NK-92 (cell line): ENCODE data around the gene PDILT.

Experiments used
- DNase-seq: peaks from one replicate; lab custom pipeline; 2025; ENCODE audit not compliant: unreplicated experiment; lab: John Stamatoyannopoulos, UW

PDILT gene

DNA sequence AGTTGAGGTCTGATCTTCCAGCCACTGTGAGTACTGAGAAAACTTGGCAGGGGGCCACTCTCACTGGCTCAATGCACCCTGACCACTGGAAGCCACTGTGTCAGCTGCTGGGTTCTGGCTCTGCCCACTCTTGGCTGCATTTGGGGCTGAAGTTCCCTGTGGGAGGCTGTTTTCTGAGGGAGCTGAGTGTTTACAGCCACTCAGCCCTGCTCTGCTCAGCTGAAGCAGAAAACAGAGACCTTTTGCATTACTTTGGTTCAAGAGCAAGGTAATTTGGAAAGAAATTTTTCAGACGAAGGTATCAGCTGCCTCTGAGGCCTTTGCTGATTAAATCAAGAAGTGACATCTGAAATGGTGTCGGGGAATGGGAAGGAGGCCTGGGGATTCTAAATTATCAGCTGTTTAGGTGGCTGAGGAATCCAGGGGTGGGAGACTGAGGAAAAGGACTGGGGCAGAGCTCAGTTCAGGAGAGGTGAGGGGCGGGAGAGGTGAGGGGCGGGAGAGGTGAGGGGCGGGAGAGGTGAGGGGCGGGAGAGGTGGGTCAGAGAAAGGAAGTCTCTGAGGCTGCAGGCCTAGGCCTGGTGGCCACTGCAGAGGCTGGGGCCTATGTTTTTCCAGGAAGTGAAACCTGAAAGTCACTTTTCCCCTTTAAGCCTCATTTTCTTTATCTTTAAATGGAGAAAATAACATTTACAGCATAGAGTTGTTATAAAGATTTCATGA, 5.0 kb upstream of the PDILT start, which contains the start of gene ACSM5:
ACSM5 (plus strand) TSS at position 137 of the 723 bp plus-strand sequence. CDS start 1,951 bp downstream, outside the sequence.
- no peak for DNase-seq

DNA sequence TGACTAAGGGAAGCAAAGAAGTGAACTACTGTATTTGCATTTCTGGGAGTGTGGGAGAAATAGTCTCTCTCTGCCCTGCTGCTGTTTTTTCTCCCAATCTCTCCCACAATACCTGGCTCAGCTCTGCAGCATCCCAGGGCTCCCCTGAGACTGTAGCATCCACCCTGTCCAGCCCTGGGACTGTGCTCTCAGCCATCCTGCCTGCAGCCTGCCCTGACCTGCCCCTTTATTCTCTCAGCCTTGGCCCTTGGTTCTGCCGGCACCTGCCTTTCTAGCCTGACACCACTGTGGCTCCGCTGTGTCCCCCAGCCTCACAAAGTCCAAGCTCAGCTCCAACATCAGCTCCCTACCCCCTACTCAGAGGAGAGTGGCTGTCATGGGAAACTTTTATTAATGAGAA, 1.9 kb downstream of the PDILT start:
- no peak for DNase-seq

DNA sequence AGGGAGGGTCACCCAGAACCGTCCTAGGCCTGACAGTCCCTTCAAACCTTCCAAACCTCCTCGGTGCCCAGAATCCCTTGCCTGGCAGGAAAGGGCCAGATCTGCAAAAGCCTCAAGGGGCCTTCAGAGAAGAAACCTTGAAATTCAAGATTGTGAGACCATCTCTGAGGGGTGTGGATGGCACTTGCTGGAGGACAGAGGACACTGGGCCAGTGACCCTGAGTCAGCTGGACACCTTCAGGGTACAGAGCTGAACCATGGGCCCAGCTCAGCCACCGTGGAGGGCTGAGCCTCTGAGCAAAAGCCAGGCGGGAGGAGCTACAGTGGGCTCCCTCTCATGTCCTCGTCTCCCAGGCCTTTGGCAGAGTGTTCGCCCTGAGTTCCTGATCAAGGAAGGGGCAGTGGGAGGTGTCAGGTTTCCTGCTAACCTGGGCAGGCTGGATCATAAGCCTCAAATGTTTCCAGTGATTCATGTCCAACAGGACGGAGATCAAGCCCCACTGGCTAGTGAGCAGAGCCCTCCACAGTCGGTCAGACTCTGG, 3.0 kb downstream of the PDILT start:
- no peak for DNase-seq

DNA sequence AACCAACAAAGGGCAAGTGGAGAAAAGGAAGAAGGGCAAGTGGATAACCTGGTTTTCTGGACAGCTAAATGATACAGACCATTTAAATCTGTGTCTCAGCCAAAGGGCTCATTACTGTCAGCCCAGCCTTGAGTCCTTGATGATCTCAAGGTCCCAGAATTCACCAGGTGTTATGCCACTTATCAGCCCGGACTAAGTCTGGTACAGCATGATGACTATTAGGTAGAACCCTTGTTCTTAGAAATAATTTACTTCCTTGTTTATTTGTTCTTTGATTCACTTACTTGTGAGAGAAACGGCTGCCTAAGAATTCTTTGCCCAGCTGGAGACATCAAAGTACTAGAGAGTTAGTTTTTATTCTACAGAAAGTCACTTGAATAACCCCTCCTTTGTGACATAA, 3.5 kb downstream of the PDILT start:
- no peak for DNase-seq

DNA sequence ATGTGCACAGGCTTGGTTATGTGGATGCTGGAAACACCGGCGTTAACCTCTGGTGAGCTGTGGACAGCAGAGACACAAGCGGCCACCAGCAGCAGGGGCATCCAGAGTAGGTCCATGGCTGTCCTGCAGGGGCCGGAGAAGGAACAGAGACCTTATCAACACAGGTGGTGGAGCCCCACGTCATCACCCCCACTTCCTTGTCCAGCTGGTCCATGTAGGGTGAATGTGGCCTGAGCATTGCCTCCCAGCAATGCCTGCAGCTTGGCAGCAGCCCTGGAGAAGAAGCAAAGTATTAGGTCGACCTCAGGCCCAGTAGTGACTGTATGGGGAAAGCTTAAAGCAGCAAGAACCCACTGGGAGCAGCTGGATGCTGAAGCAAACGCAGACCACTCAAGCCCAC, 5.4 kb downstream of the PDILT start:
- DNase-seq: no peak

DNA sequence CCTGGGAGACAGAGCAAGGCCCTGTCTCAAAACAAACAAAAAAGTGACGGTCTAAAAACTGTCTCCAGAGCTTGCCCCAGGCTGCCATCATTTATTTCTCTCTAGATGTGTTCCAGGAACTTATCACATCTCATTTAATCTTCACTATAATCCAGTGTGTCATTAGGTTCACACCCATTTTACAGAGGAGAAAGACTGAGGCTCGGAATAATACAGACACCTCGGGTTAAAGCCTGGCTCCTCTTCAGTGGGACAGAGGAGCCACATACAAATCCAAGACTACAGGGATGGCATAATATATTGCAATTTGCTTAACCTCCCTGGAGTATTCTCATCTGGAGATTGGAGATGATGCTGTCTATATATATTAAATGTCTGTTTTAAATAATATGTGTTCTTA, 5.9 kb downstream of the PDILT start:
- DNase-seq: no peak

DNA sequence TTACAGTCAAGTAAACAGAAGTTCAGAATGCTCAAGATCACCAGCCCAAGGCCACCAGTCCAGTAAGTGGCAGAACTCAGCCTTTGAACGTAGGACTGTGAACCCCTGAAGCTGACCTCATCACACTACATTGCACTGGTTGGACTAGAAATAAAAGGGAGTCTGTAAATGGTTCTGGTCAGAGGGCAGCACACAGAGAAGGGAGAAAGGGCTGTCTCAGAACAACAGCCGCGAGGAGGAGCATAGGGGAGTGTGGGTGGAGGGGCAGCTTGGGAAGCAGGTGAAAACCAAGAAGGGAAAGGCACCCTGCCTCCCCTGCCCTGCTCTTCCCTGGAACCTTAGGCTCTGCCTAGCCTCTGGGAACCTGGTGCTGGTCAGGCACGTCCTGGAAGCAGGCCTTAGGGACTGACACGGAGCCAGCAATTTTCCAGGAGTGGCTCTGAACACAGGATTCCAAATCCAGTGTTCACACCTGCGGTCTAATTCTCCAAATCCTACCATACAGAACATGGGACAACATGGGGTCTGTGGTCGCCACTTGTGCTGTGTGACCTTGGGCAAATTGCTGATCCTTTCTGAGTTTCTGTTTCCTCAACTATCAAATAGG, 7.0 kb downstream of the PDILT start:
- no peak for DNase-seq

DNA sequence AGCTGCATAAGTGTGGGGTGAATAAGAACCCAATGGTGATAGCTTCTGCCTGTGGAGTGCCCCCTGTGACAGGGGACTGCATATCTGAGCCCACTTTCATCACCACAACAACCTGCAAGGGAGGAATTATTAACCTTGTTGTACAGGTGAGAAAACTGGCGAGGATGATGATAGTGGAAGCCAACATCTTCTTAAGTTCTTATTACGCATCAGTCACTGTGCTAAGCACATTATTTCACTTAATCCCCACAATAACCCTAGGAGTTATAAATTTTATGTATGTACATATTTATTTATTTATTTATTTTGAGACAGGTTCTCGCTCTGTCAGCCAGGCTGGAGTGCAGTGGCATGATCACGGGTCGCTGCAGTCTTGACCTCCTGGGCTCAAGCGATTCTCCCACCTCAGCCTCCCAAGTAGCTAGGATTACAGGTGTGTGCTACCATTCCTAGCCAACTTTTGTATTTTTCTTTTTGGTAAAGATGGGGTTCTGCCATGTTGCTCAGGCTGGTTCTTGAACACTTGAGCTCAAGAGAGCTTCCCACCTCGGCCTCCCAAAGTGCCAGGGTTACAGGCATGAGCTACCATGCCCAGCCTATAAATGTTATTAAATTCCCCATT, 7.6 kb downstream of the PDILT start:
- DNase-seq: no peak

DNA sequence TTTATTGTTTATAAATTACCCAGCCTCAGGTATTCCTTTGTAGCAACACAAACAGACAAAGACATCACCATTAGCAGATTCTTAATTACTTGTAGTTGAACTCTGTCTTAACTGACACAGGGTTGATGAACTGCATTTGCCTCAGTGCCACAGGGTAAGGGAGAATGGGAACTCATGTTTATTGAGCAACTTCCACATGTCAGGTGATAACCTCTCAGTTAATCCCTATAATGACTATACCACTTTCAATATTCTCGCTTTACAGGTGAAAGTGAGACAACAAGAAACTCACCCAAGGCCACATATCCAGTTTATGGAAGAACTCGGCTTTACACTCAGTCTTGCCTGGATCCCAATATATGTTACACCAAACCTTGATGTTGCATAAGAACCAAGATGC, 8.6 kb downstream of the PDILT start:
- DNase-seq: no peak

DNA sequence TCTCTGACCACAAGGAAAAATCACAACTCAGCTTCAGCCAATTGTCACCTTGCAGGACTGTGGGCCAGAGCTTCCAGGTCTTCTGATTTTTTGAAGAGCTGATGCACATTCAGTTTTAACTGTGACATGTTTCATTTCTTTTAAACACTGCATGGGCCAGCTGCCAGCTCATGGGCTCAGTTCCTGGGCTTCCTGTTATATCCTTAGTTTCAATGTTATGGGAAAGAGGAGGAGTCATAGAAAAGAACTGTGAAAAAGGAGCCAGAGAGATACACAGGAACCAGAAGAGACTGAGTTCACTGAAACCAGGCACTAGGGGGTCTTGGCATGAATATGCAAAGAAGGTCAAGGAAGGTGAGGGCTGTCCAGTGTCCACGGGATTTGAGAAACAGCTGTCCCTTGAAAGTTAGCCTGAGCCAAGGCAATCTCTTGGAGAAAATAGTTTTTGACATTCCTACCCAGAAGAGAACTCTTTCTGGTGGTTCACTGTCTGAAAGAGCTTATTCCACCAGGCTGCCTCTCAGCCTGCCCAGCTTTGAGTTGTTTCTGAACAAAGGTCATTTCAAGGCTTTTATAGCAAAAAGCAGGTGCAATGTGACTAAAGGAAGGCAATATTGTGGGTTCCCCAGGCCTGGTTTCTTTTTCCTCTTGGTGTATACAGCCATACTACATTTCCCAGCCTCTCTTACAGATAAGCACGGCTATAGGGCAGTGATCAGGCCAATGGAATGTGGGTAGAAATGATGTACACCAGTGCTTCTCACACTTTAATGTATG, 10.5 kb downstream of the PDILT start:
- DNase-seq: no peak

DNA sequence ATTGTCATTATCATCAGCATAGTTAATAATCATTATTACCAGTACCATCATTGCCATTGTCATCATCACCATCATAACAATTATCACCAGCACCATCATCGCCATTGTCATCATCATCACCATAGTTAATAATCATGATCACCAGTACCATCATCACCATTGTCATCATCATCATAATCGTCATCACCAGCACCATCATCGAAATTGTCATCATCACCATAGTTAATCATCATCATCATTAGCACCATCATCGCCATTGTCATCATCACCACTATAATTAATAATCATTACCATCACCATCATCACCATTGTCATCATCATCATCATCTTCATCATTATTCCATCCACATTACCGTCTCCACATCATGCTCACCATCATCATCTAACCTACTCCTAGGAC, 13.5 kb downstream of the PDILT start:
- no peak for DNase-seq

DNA sequence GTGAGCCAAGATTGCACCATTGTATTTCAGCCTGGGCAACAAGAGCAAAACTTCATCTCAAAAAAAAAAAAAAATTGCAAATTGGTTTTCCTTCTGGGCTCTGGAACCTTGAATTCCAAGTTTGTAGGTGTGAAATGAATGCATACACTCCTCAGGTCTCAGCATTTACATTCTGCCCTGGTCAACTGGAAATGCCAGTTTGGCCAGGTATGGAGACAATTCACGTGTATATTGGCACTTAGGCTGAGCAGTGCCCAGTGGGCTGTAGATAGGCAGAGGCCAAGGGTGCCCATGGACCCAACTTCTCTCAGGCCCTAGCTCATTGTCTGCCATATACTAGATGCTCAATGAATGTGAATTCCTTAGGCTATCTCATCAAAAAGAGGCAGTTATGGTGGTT, 15.7 kb downstream of the PDILT start:
- DNase-seq: no peak

DNA sequence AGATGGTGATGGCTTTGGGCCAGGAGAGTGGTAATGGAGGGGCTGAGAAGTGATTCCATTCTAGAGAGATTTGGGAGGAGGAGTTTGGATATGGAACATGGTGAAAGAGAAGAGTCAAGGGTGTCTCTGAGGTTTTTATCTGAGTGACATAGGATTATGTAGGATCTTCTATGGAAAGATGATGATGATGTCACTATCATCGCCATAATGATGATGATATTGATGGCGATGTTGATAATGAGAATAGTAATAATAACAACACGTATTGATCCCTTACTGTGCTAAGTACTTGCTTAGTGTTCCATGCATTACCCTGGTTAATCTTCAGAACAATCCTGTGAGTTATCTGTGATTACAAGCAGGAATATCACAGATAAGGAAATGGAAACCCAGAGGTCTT, 16.6 kb downstream of the PDILT start:
- DNase-seq: no peak

DNA sequence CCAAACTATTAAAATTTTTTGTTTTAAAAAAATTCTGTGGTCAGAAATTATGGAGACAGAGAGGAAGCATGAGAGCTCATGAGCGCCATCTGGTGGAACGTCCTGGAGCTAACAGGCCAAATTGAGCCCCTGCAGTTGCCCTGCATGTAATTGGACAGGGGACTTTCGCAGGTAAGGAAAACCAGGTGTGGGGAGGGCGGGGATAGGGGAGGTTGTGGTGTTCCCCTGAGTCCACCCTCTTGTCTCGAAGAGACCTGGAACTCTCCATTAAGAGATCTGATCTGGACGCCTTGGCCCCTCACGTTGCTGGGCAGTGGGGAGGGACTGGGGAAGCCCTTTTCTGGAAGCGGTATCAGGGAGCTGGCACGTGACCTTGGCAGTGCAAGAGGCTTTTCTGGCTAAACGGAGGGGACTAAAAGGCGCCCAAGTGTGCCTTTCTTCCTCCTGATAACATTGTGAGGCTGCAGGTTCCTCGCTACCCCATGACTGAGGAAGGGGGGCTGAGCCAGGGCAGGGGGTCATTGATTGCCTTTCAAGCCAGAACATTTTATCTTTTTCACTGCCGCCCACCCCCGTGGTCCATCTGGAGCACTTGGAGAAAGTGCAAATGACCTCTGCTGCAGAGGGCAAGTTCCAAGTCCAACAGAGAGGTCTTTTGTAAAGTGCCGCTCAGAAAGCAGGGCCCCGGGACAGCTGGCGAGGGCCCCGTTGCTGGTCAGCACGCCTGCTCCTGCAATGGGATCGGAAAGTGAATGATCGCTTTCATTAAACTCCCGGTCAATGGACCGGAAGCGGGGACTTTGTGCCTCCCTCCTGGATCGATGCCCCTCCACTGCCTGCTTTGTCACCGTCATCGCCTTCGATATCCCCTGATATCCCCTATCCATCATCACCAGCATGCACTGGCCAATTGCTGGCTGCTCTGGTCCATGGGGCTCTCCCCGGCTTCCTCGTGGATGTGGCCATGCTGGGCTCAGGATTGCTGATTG, 18.4 kb downstream of the PDILT start:
- no peak for DNase-seq

DNA sequence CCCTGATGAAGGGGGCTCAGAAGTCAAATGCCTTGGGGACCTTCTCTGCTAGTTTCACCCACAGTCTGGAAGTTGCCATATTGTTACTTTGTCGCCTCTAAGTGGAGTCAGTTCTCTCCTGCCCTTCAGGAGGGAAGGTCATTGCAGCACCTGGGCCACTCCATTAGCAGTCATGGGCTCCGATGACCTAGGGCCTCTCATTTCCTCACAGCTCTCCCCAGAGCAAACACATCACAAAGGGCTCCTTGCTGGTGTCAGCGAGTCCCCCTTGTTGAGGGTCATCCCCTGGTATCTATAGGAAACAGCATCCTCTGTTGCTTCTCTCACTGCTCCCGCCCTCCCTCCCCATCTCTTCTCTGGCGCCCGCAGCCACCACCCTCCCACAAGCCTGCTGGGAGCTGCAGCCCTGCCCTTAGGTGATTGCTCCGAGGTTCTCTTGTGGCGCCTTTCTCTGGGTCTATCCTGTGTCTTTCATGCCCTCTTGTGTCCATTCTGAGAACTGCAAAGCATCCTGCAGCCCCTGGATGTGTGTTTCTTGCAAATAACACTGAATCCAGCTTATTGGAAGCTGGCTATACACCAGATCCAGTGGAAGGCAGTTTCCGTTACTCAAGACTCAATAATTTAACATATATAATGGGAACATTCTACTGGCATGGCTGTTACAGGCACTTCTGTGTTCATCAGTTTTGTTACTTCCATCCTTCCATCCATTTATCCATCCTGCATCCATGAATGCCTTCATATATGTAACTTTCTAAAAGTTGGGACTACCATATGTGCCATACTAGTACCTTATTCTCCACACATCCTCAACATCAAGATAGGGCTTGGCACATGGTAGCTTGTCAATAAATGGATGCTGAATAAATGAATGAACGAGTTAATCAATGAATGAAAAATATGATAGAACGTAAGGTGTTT, 21.2 kb downstream of the PDILT start:
- DNase-seq: no peak

DNA sequence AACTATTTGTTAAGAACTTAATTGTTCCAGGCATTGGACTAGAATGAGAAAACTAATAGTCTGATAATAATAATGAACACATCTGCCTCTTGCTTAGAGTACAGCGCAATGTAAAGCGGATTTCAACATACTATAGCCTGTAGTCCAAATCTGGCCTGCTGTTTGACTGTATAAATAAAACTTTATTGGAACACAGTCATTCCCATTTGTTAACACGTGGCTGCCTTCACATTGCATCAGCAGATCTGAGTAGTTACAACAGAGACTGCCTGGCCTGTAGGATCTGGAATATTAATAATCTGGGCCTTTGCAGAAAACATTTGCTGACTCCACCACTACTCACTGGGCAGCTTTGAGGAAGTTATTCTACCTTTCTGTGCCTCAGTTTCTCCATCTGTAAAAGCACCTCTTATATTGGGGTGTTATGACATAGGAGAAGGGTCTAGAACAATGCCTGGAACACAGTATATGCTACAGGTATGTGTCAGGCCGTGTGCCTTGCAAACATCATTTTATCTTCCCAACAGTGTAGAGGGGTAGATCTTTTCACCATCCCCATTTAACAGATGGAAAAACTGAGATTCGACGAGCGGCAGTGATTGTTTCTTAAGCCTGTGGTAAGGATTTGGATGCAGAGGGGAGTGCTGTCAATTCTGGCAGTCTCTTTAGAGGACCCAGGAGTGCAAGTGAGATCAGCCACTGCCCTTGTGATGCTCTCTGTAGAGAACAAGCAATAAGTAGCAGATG, 22.2 kb downstream of the PDILT start:
- no peak for DNase-seq

DNA sequence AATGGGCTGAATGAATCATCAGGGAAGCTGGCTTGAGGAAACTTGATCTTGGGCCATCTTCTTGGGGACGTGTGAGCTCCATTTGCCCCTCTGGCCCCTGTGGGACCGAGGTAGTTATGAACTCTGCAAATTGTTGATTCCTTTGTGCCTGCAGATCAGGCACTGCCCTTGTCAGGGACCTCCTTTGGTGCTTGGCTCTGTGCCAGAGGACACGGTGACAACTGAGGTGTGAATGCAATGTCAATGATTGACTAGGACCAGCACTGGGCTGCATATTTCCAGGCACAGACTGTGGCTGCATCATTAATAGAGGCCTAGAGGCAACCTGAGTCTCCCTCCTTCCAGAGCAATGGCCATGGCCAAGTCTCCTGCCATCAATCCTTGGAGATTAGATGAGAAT, 23.8 kb downstream of the PDILT start:
- DNase-seq: no peak

DNA sequence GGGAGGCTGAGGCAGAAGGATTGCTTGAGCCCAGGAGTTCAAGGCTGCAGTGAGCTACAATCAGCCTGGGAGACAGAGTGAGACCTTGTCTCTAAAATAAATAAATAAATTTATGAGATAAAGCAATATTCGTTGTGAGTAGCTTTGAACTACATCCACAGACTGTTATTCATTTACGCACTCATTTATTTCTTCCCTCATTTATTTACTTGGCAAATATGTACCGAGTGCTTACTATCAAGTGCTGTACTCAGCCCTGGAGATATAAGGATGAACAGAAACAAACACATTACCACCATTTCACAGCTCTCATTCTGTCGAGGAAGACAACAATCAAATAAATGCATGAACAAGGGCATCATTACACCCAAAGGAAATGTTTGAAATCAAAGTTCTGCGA, 27.4 kb downstream of the PDILT start:
- DNase-seq: no peak
